ENCODE results near the gene ZNF487. TPM values are rescaled to one million over a fixed set of nuclear protein-coding genes. Genes with fewer than 3 reads are reported as not detected.
"Not testable (repeated sequence)": the region's sequence is repeated elsewhere in the genome, so short reads cannot be mapped to it uniquely, and the experiment has no call there.

Gene ZNF487
- total RNA-seq, 1 donor from 2014 or later = 3.9 TPM

DNA sequence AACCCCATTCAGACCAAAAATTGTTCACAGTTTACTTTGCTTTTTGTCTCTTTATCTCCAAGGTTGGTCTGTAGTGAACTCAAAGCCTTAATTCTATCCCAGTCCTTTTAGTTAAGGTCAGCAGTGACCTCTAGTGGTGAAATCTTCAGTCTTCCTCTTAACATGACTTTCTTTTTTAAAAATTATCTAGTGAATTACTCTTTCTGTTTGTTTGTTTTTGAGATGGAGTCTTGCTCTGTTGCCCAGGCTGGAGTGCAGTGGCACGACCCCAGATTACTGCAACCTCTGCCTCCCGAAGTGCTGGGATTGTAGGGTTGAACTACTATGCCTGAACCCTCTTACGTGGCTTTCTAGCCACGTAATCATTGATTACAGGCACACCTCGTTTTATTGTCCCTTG is 25.0 kb downstream of the ZNF487 start:
- no peaks in the 10 kb centered on the region for H3K36me3 ChIP-seq
- intact Hi-C loops (cut with DNase I) = loop anchor here (1.0 kb wide), 1 partner anchor 169 kb away; no protein-coding TSS in a partner anchor
- H3K4me1 ChIP-seq = no peaks in the 10 kb centered on the region
- H3K4me3 ChIP-seq = no peak overlapping the region
- no peak overlapping the region for H3K27ac ChIP-seq
- no peak for DNase-seq (ENCODE audit: low spot score in 2 of 2)
- peak; percentile 41 to 75 (median 57) for TF ChIP-seq CTCF (IDR thresholded peaks at IDR 0.05)
- H3K27me3 ChIP-seq = no peaks in the 10 kb centered on the region
- no peaks in the 10 kb centered on the region for H3K9me3 ChIP-seq

GRCh38 chr10:43465086-43465735 is 28.3 kb downstream of the ZNF487 start:
- H3K9me3 ChIP-seq; H3K4me3 ChIP-seq; H3K36me3 ChIP-seq; intact Hi-C loops (cut with DNase I); DNase-seq (ENCODE audit: low spot score in 2 of 2); H3K27me3 ChIP-seq; H3K4me1 ChIP-seq; H3K27ac ChIP-seq: not testable (repeated sequence)

- DNase-seq (ENCODE audit: low spot score in 2 of 2); H3K9me3 ChIP-seq; H3K27ac ChIP-seq; H3K27me3 ChIP-seq; H3K4me1 ChIP-seq; H3K4me3 ChIP-seq; H3K36me3 ChIP-seq; intact Hi-C loops (cut with DNase I): not testable (repeated sequence)
Measured at GRCh38 chr10:43465736-43466120, 28.8 kb downstream of the ZNF487 start.

DNA sequence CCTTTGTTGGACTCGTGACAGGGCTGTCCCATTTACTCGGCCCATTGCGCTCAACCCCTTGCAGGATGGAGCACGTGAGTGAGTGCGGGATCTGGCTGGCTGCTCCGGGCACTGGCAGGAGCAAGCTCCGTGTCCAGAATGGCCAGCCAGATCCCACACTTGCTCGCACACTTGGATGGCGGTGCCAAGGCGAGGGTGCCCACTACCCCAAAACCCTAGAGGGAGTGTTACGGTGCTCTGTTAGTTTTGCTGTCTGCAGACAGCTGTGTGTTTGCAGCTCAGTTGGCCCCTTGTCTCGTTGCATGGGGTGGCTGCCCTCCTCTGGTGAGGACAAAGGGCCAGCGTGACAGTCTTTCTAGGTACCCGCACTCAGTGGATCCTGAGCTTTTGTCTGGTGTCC is 34.2 kb downstream of the ZNF487 start:
- no peak overlapping the region for H3K4me3 ChIP-seq
- H3K4me1 ChIP-seq = no peaks in the 10 kb centered on the region
- no peak for TF ChIP-seq CTCF (IDR thresholded peaks at IDR 0.05)
- H3K9me3 ChIP-seq = no peaks in the 10 kb centered on the region
- intact Hi-C loops (cut with DNase I) = no loop called here
- DNase-seq (ENCODE audit: low spot score in 2 of 2) = no peak
- no peak overlapping the region for H3K27ac ChIP-seq
- H3K36me3 ChIP-seq = peaks cover 0 to 2% of the 10 kb centered on the region in 2 donors
- no peaks in the 10 kb centered on the region for H3K27me3 ChIP-seq

- Histone ChIP-seq H3K27ac (no peak overlapping the region), H3K9me3 (no peaks in the 10 kb centered on the region), H3K4me1 (no peaks in the 10 kb centered on the region), H3K27me3 (no peaks in the 10 kb centered on the region), H3K4me3 (no peak overlapping the region), H3K36me3 (peaks cover 0 to 6% of the 10 kb centered on the region in 2 donors)
- TF ChIP-seq CTCF (IDR thresholded peaks at IDR 0.05) = no peak
- intact Hi-C loops (cut with DNase I) = no loop called here
- no peak for DNase-seq (ENCODE audit: low spot score in 2 of 2)
Measured at GRCh38 chr10:43471935-43472720, 35.2 kb downstream of the ZNF487 start.

DNA sequence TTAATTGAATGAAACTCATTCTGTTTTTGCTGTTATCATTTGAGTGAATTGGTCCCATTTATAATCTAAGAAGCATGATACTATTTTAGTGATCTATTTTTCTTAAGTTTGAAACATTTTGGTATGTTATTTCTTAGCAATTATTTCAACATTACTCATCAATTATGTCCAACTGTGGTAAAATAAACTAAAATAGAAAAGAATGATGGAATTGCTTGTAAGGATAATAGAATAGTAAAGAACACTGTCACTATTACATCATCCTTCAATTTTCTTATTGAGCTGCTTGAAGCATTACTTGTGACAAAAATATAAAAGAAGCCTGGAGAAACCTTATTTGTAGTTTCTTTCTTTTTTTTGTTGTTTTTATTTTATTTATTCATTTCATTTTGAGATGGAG is 42.4 kb downstream of the ZNF487 start:
- Histone ChIP-seq H3K36me3 (peaks cover 4 to 21% of the 10 kb centered on the region in 2 donors), H3K4me3 (no peak overlapping the region)
- no peak for TF ChIP-seq CTCF (IDR thresholded peaks at IDR 0.05)

More for the DNA sequence above, 42.4 kb downstream of the ZNF487 start:
- DNase-seq (ENCODE audit: low spot score in 2 of 2) = no peak
- intact Hi-C loops (cut with DNase I) = no loop called here
- H3K27me3 ChIP-seq = no peaks in the 10 kb centered on the region
- H3K27ac ChIP-seq = no peak overlapping the region
- peaks cover 5 to 24% of the 10 kb centered on the region in 2 donors for H3K9me3 ChIP-seq
- H3K4me1 ChIP-seq = no peaks in the 10 kb centered on the region

All from ascending aorta (tissue), 2 donors.